GM12878 (cell line): ENCODE measurements around the gene DNAH8. TPM values are rescaled to one million over a fixed set of nuclear protein-coding genes. Genes with fewer than 3 reads are reported as not detected.

Source experiments
- ATAC-seq: fragments of 200-7000 bp; cut with Tn5 transposase; 3 replicates; pipeline ENCODE4 v1.9.1; 2020; ENCODE audit warnings: mild to moderate bottlenecking, moderate library complexity
- BruUV-seq: library from RNA; stranded (reverse); fragments of 400-500 nt; replicated peaks from 2 replicates; lab custom pipeline; 2021; lab: Mats Ljungman, UMichigan
- CTCF ChIA-PET: fragments of 300-600 bp; sonication (Branson Sonifier 250); formaldehyde crosslinking; extraction: SDS; loops from one replicate; lab custom pipeline; 2021; ENCODE audit warnings: inconsistent platforms; lab: Yijun Ruan, JAX
- POLR2A ChIA-PET: fragments of 350-600 bp; formaldehyde crosslinking; extraction: SDS; loops from one replicate; lab custom pipeline; 2021; ENCODE audit warnings: inconsistent platforms; lab: Charles Lee
- RAD21 ChIA-PET: fragments of 300-600 bp; sonication (Branson Sonifier 250); formaldehyde crosslinking; loops from one replicate; lab custom pipeline; 2023; ENCODE audit warnings: antibody characterized with exemption; ENCODE audit not compliant: unreplicated experiment; lab: Charles Lee
- SMC1A ChIA-PET: fragments of 300-600 bp; sonication (Branson Sonifier 250); formaldehyde crosslinking; loops from one replicate; lab custom pipeline; 2023; ENCODE audit not compliant: unreplicated experiment, uncharacterized antibody; lab: Charles Lee
- DNase-seq: peaks from one replicate; pipeline ENCODE4 v3.0.0-alpha.2; 2011; ENCODE audit warnings: low read depth, low spot score
- FAIRE-seq: peaks from 3 replicates; lab custom pipeline; 2011; peaks lifted over from hg19 to GRCh38; lab: Jason Lieb, UNC
- H2AFZ ChIP-seq: 2 replicates; pipeline ENCODE4 v1.6.0; 2011; ENCODE audit warnings: low read depth, low read length, control low read depth; ENCODE audit not compliant: control insufficient read depth
- H3K27ac ChIP-seq: 2 replicates; pipeline ENCODE4 v1.5.1; 2011; ENCODE audit warnings: control low read depth; ENCODE audit not compliant: control insufficient read depth, insufficient read depth
- H3K27me3 ChIP-seq, 2 experiments: replicated peaks in 1 of 2; 2 replicates each; pipeline versions ENCODE4 v1.6.0 to v1.6.1; 2011; ENCODE audit warnings: low read length in 1 of 2; ENCODE audit not compliant: control insufficient read depth in 2 of 2, insufficient read depth in 2 of 2
- H3K36me3 ChIP-seq, 2 experiments: 2 replicates each; pipeline ENCODE4 v1.5.1; 2011; ENCODE audit warnings: low read length in 1 of 2; ENCODE audit not compliant: control insufficient read depth in 2 of 2, insufficient read depth in 2 of 2
- H3K4me1 ChIP-seq: 2 replicates; pipeline ENCODE4 v1.6.1; 2011; ENCODE audit warnings: mild to moderate bottlenecking, low read length, moderate library complexity, mixed read lengths; ENCODE audit not compliant: control insufficient read depth, insufficient read depth
- H3K4me2 ChIP-seq: 2 replicates; pipeline ENCODE4 v1.6.0; 2011; ENCODE audit warnings: control low read depth; ENCODE audit not compliant: control insufficient read depth, insufficient read depth
- H3K4me3 ChIP-seq: fragments of 200-600 bp; sonication (generic); 2 replicates; pipeline ENCODE4 v1.5.1; 2016
- H3K79me2 ChIP-seq: 2 replicates; pipeline ENCODE4 v1.6.0; 2011; ENCODE audit warnings: low read length; ENCODE audit not compliant: control insufficient read depth, insufficient read depth
- H3K9ac ChIP-seq: 2 replicates; pipeline ENCODE4 v1.8.0; 2011; ENCODE audit warnings: low read length, control low read depth, mixed read lengths; ENCODE audit not compliant: control insufficient read depth, insufficient read depth
- H3K9me3 ChIP-seq: replicated peaks from 3 replicates; pipeline ENCODE4 v1.5.1; 2011; ENCODE audit warnings: mild to moderate bottlenecking, low read length; ENCODE audit not compliant: control insufficient read depth, insufficient read depth
- H4K20me1 ChIP-seq: 2 replicates; pipeline ENCODE4 v1.6.0; 2011; ENCODE audit not compliant: control insufficient read depth, insufficient read depth
- ATF7 ChIP-seq: fragments of 450-650 bp; IDR thresholded peaks from 2 replicates; pipeline ENCODE4 v1.6.1; 2016; ENCODE audit warnings: low read depth, mild to moderate bottlenecking
- BCL11A ChIP-seq: IDR thresholded peaks from 2 replicates; pipeline ENCODE4 v1.6.1; 2011; ENCODE audit warnings: low read depth, low read length
- HDGF ChIP-seq: fragments of 450-650 bp; IDR thresholded peaks from 2 replicates; pipeline ENCODE4 v1.6.1; 2016; ENCODE audit warnings: antibody characterized with exemption
- IKZF2 ChIP-seq, 2 experiments: fragments of 450-650 bp; IDR thresholded peaks; 2 replicates each; pipeline ENCODE4 v1.6.1; 2017; ENCODE audit warnings: mild to moderate bottlenecking in 2 of 2, moderate library complexity in 2 of 2
- STAT1 ChIP-seq: fragments of 450-650 bp; conservative IDR thresholded peaks from 2 replicates; pipeline ENCODE4 v1.6.1; 2014; ENCODE audit warnings: antibody characterized with exemption, mild to moderate bottlenecking
- SUZ12 ChIP-seq: fragments of 200-600 bp; sonication (generic); IDR thresholded peaks from one replicate; pipeline ENCODE4 v1.6.1; 2018; ENCODE audit warnings: antibody characterized with exemption, mild to moderate bottlenecking; ENCODE audit not compliant: unreplicated experiment
- TBL1XR1 ChIP-seq: IDR thresholded peaks from 2 replicates; pipeline ENCODE4 v1.6.1; 2012; ENCODE audit warnings: low read depth, low read length, improper control_type of control experiment
- USF1 ChIP-seq: IDR thresholded peaks from 2 replicates; pipeline ENCODE4 v1.6.1; 2011; ENCODE audit warnings: borderline replicate concordance, low read depth, mild to moderate bottlenecking, moderate library complexity, mixed read lengths, low read length; ENCODE audit not compliant: insufficient read depth; ENCODE audit errors: extremely low read length
- WGBS: methylation state at CpG from one replicate; pipeline ENCODE4 v1.1.6; 2016; ENCODE audit warnings: low lambda C conversion rate; ENCODE audit not compliant: insufficient replicate concordance, insufficient coverage; ENCODE audit errors: missing lambda C conversion rate; 5-methylcytosine and 5-hydroxymethylcytosine counted together
- in situ Hi-C: fragments of 300-500 bp; cut with MboI; formaldehyde crosslinking; loops from 9 replicates; pipeline ENCODE4 v1.14.3; 2018; ENCODE audit warnings: mixed read lengths
- intact Hi-C: fragments of 100-400 bp; cut with micrococcal nuclease; formaldehyde crosslinking; loops from one replicate; pipeline ENCODE4 v1.14.2; 2022; ENCODE audit not compliant: unreplicated experiment
- polyA plus RNA-seq, 11 experiments: library from polyadenylated mRNA; depleted of rRNA in 4 of 11; unstranded in 6 of 11; stranded (reverse) in 5 of 11; fragments of >200 nt; fragmentation: Nextera tagmentation in 4 of 11; fragmentation: Illumina TruSeq in 1 of 11; extraction: Ambion mirVana in 4 of 11; extraction: Trizol in 1 of 11; gene quantifications; 1 replicate in 1 of 11; 2 replicates in 10 of 11; pipeline versions ENCODE4 v1.2.1 to v1.2.3, GENCODE V29; 2011 to 2016; ENCODE audit warnings: inconsistent platforms in 2 of 11, missing spikeins in 2 of 11, low read depth in 1 of 11
- total RNA-seq, 4 experiments: library from RNA; depleted of rRNA in 3 of 4; stranded (reverse); fragments of >200 nt in 3 of 4; fragmentation: Illumina TruSeq in 1 of 4; extraction: Trizol in 1 of 4; gene quantifications; 2 replicates each; pipeline versions ENCODE4 v1.2.1 to v1.2.3, GENCODE V29; 2013 to 2021
- TF ChIP-seq, protein P1 (sequence below), 3 experiments: IDR thresholded peaks in 2 of 3; conservative IDR thresholded peaks in 1 of 3; 2 replicates each; pipeline ENCODE4 v1.5.1; 2011; ENCODE audit warnings: low read depth in 3 of 3, low read length in 3 of 3, mild to moderate bottlenecking in 3 of 3, control low read depth in 2 of 3, moderate library complexity in 2 of 3, inconsistent platforms in 1 of 3, mixed read lengths in 1 of 3; ENCODE audit not compliant: control insufficient read depth in 2 of 3, insufficient read depth in 1 of 3; ENCODE audit errors: extremely low read depth in 1 of 3
- TF ChIP-seq, protein P2 (sequence below): fragments of 450-650 bp; conservative IDR thresholded peaks from 2 replicates; pipeline ENCODE4 v1.6.1; 2017; ENCODE audit warnings: mild to moderate bottlenecking, moderate library complexity

The DNAH8 gene
- total and polyA plus RNA-seq, 10 of the 15 experiments (the other 5 are each of a cell fraction or from before 2014, with no cell fraction given): 0.02 to 0.34 (median 0.10) TPM; not detected in 3

GRCh38 chr6:38882157-38882556 lies 167.0 kb downstream of the DNAH8 start:
- no TSS peak for BruUV-seq
- Histone ChIP-seq H3K27ac (no peak overlapping the region), H3K9me3 (no peaks in the 10 kb centered on the region), H3K4me2 (no peak overlapping the region), H3K4me3 (no peak overlapping the region), H3K36me3 (no peaks in the 10 kb centered on the region), H3K4me1 (no peaks in the 10 kb centered on the region), H2AFZ (no peak overlapping the region), H4K20me1 (no peaks in the 10 kb centered on the region), H3K27me3 (no peaks in the 10 kb centered on the region; a peak in 2 of 4 replicates), H3K9ac (no peak overlapping the region), H3K79me2 (no peaks in the 10 kb centered on the region)
- in situ Hi-C loops: no loop called here
- no peak for FAIRE-seq
- TF ChIP-seq USF1 (no peak), IKZF2 (IDR thresholded peaks at IDR 0.05) (no peak), SUZ12 (no peak), TBL1XR1 (no peak), ATF7 (no peak), HDGF (no peak), STAT1 (no peak), BCL11A (no peak)
- TF ChIP-seq, protein P1, sequence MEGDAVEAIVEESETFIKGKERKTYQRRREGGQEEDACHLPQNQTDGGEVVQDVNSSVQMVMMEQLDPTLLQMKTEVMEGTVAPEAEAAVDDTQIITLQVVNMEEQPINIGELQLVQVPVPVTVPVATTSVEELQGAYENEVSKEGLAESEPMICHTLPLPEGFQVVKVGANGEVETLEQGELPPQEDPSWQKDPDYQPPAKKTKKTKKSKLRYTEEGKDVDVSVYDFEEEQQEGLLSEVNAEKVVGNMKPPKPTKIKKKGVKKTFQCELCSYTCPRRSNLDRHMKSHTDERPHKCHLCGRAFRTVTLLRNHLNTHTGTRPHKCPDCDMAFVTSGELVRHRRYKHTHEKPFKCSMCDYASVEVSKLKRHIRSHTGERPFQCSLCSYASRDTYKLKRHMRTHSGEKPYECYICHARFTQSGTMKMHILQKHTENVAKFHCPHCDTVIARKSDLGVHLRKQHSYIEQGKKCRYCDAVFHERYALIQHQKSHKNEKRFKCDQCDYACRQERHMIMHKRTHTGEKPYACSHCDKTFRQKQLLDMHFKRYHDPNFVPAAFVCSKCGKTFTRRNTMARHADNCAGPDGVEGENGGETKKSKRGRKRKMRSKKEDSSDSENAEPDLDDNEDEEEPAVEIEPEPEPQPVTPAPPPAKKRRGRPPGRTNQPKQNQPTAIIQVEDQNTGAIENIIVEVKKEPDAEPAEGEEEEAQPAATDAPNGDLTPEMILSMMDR (IDR thresholded peaks at IDR 0.05 in 2 of 3, conservative IDR thresholded peaks at IDR 0.05 in 1 of 3; ENCODE audit: control insufficient read depth in 2 of 3, extremely low read depth in 1 of 3, insufficient read depth in 1 of 3, low read depth in 3 of 3, low read length in 3 of 3): no peak
- TF ChIP-seq, protein P2, sequence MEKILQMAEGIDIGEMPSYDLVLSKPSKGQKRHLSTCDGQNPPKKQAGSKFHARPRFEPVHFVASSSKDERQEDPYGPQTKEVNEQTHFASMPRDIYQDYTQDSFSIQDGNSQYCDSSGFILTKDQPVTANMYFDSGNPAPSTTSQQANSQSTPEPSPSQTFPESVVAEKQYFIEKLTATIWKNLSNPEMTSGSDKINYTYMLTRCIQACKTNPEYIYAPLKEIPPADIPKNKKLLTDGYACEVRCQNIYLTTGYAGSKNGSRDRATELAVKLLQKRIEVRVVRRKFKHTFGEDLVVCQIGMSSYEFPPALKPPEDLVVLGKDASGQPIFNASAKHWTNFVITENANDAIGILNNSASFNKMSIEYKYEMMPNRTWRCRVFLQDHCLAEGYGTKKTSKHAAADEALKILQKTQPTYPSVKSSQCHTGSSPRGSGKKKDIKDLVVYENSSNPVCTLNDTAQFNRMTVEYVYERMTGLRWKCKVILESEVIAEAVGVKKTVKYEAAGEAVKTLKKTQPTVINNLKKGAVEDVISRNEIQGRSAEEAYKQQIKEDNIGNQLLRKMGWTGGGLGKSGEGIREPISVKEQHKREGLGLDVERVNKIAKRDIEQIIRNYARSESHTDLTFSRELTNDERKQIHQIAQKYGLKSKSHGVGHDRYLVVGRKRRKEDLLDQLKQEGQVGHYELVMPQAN: no peak
- no peak for ATAC-seq
- ChIA-PET POLR2A (no interaction called here), RAD21 (interaction anchor here (0.7 kb wide), 1 partner anchor 10 kb away, joined by 4 read pairs; no protein-coding TSS in a partner anchor), CTCF (interaction anchor here (3.7 kb wide), 1 partner anchor 9 kb away, joined by 18 read pairs; no protein-coding TSS in a partner anchor), SMC1A (no interaction called here)
- 88% methylated on average over 2 of the region's 2 CpGs for whole genome bisulfite sequencing
- intact Hi-C loops: no loop called here
- DNase-seq: no peak
